CD14-positive monocyte (primary cell): ENCODE results near the gene REEP1. TPM values are rescaled to one million over a fixed set of nuclear protein-coding genes. Genes with fewer than 3 reads are reported as not detected.
A peak's percentile ranks its signal among the peaks of the same experiment; 100 is the strongest.

ENCODE experiments used
- DNase-seq, 3 donors: peaks; one replicate each; pipeline ENCODE4 v3.0.0-alpha.2; 2011 to 2022
- H2AFZ ChIP-seq: 2 replicates; pipeline ENCODE4 v1.6.0; 2012; ENCODE audit warnings: mild to moderate bottlenecking, low read depth, low read length, inconsistent platforms; ENCODE audit not compliant: insufficient read depth, poor library complexity, severe bottlenecking
- H3K27ac ChIP-seq, 2 donors: 1 replicate in 1 of 2; 2 replicates in 1 of 2; pipeline ENCODE4 v1.5.1; 2012 to 2013; ENCODE audit warnings: low read length in 2 of 2, control low read depth in 1 of 2, inconsistent platforms in 1 of 2, low read depth in 1 of 2, mild to moderate bottlenecking in 1 of 2
- H3K27me3 ChIP-seq, 2 donors: one replicate each; pipeline versions ENCODE4 v1.6.0 to v1.6.1; 2011 to 2013; ENCODE audit warnings: low read length in 2 of 2; ENCODE audit not compliant: control insufficient read depth in 2 of 2, insufficient read depth in 2 of 2
- H3K36me3 ChIP-seq, 2 donors: replicated peaks in 1 of 2; 1 replicate in 1 of 2; 2 replicates in 1 of 2; pipeline versions ENCODE4 v1.5.1 to v1.6.1; 2012 to 2013; ENCODE audit warnings: low read length in 2 of 2, control low read depth in 1 of 2, inconsistent platforms in 1 of 2, mild to moderate bottlenecking in 1 of 2; ENCODE audit not compliant: insufficient read depth in 2 of 2, control insufficient read depth in 1 of 2
- H3K4me1 ChIP-seq, 2 donors: 1 replicate in 1 of 2; 2 replicates in 1 of 2; pipeline versions ENCODE4 v1.5.1 to v1.6.1; 2012 to 2013; ENCODE audit warnings: low read length in 2 of 2, control low read depth in 1 of 2, inconsistent platforms in 1 of 2, mild to moderate bottlenecking in 1 of 2, moderate library complexity in 1 of 2; ENCODE audit not compliant: insufficient read depth in 2 of 2, control insufficient read depth in 1 of 2
- H3K4me2 ChIP-seq: replicated peaks from 2 replicates; pipeline ENCODE3; 2012; ENCODE audit warnings: low read length, moderate library complexity, mild to moderate bottlenecking; ENCODE audit not compliant: poor library complexity, severe bottlenecking; ENCODE audit errors: extremely low read depth
- H3K4me3 ChIP-seq, 3 experiments: fragments of 200-600 bp in 1 of 3; sonication (generic) in 1 of 3; replicated peaks in 1 of 3; 1 replicate in 2 of 3; 2 replicates in 1 of 3; pipeline ENCODE4 v1.5.1; 2011 to 2013; ENCODE audit warnings: low read length in 3 of 3, mild to moderate bottlenecking in 3 of 3, control low read depth in 2 of 3, low read depth in 2 of 3, inconsistent platforms in 1 of 3, moderate library complexity in 1 of 3
- H3K79me2 ChIP-seq: 2 replicates; pipeline ENCODE4 v1.6.0; 2012; ENCODE audit warnings: mild to moderate bottlenecking, control low read depth, inconsistent platforms, low read length, moderate library complexity; ENCODE audit not compliant: insufficient read depth
- H3K9ac ChIP-seq: 2 replicates; pipeline ENCODE4 v1.6.0; 2017; ENCODE audit warnings: low read length, mild to moderate bottlenecking; ENCODE audit not compliant: insufficient read depth, poor library complexity, severe bottlenecking
- H3K9me3 ChIP-seq, 2 donors: replicated peaks in 1 of 2; 1 replicate in 1 of 2; 2 replicates in 1 of 2; pipeline versions ENCODE4 v1.5.1 to v1.6.1; 2012 to 2013; ENCODE audit warnings: low read length in 2 of 2, control low read depth in 1 of 2; ENCODE audit not compliant: control insufficient read depth in 1 of 2, insufficient read depth in 1 of 2
- H4K20me1 ChIP-seq: 2 replicates; pipeline ENCODE4 v1.6.0; 2012; ENCODE audit warnings: mild to moderate bottlenecking, low read length, control low read depth, moderate library complexity; ENCODE audit not compliant: insufficient read depth
- H3K27ac Mint-ChIP-seq, 7 donors: one replicate each; pipeline ENCODE4 v1.8.0; 2020; ENCODE audit warnings: mild to moderate bottlenecking in 7 of 7, mixed read lengths in 7 of 7, moderate library complexity in 6 of 7, inconsistent platforms in 2 of 7
- H3K27me3 Mint-ChIP-seq, 3 donors: one replicate each; pipeline ENCODE4 v1.8.0; 2021 to 2022; ENCODE audit warnings: low read depth in 3 of 3, mild to moderate bottlenecking in 3 of 3, mixed read lengths in 3 of 3, moderate library complexity in 3 of 3, inconsistent platforms in 1 of 3
- H3K36me3 Mint-ChIP-seq, 2 donors: one replicate each; pipeline ENCODE4 v1.8.0; 2020; ENCODE audit warnings: mixed read lengths in 2 of 2, inconsistent platforms in 1 of 2, mild to moderate bottlenecking in 1 of 2
- H3K4me1 Mint-ChIP-seq: one replicate; pipeline ENCODE4 v1.8.0; 2020; ENCODE audit warnings: mild to moderate bottlenecking, mixed read lengths
- H3K4me3 Mint-ChIP-seq, 2 donors: one replicate each; pipeline ENCODE4 v1.8.0; 2020; ENCODE audit warnings: mild to moderate bottlenecking in 2 of 2, mixed read lengths in 2 of 2, moderate library complexity in 1 of 2
- H3K9me3 Mint-ChIP-seq, 7 donors: one replicate each; pipeline ENCODE4 v1.8.0; 2020 to 2022; ENCODE audit warnings: mixed read lengths in 7 of 7, mild to moderate bottlenecking in 6 of 7, moderate library complexity in 6 of 7, inconsistent platforms in 2 of 7
- CTCF ChIP-seq: fragments of 200-600 bp; IDR thresholded peaks from one replicate; pipeline ENCODE4 v1.8.0; 2022; ENCODE audit warnings: antibody characterized with exemption, mild to moderate bottlenecking
- WGBS: methylation state at CpG from one replicate; pipeline ENCODE4 v1.1.5; 2013; ENCODE audit warnings: missing lambda C conversion rate; ENCODE audit not compliant: insufficient coverage; 5-methylcytosine and 5-hydroxymethylcytosine counted together
- intact Hi-C, 2 donors: fragments of 100-400 bp; cut with micrococcal nuclease; formaldehyde crosslinking; loops; one replicate each; pipeline versions ENCODE4 v1.15.0 to v1.15.1; 2023
- polyA plus RNA-seq, 3 donors: library from polyadenylated mRNA; depleted of rRNA in 1 of 3; unstranded in 2 of 3; stranded (reverse) in 1 of 3; fragments of 300-500 nt in 2 of 3; fragments of >200 nt in 1 of 3; fragmentation: Illumina TruSeq in 2 of 3; gene quantifications; 1 replicate in 2 of 3; 2 replicates in 1 of 3; pipeline ENCODE4 v1.2.3, GENCODE V29; 2012 to 2021

REEP1 gene
- polyA plus RNA-seq, 3 donors, result not detected

GRCh38 chr2:86238354-86238753, 99.1 kb downstream of the REEP1 start:
- H3K9ac ChIP-seq, result no peak overlapping the region
- H3K36me3 ChIP-seq, result no peaks in the 10 kb centered on the region
- H3K27ac ChIP-seq, result no peak overlapping the region
- peak; percentile 2 to 67 (median 27) for DNase-seq
- peaks cover 13% of the 10 kb centered on the region for H3K4me1 Mint-ChIP-seq
- H4K20me1 ChIP-seq, result no peaks in the 10 kb centered on the region
- H3K9me3 Mint-ChIP-seq, result peaks cover 0 to 2% (median 0%) of the 10 kb centered on the region in 7 donors
- H3K27me3 ChIP-seq, result no peaks in the 10 kb centered on the region
- peak overlapping the region in 1 of 2 donors; percentile 17 for H3K4me3 Mint-ChIP-seq
- H3K27ac Mint-ChIP-seq, result no peak overlapping the region
- H3K79me2 ChIP-seq, result no peaks in the 10 kb centered on the region
- no peak for TF ChIP-seq CTCF
- no peak overlapping the region for H3K4me3 ChIP-seq
- no peak overlapping the region for H2AFZ ChIP-seq
- peaks cover 7 to 18% (median 12%) of the 10 kb centered on the region in 3 donors for H3K27me3 Mint-ChIP-seq
- WGBS, result 65% methylated on average over 4 of the region's 5 CpGs
- H3K9me3 ChIP-seq, result no peaks in the 10 kb centered on the region
- H3K4me2 ChIP-seq, result no peak overlapping the region
- no peaks in the 10 kb centered on the region for H3K36me3 Mint-ChIP-seq
- intact Hi-C loops, result no loop called here
- H3K4me1 ChIP-seq, result no peaks in the 10 kb centered on the region

- DNase-seq, result no peak
- Histone ChIP-seq H3K9ac (no peak overlapping the region), H2AFZ (no peak overlapping the region), H3K4me3 (no peak overlapping the region), H3K79me2 (no peaks in the 10 kb centered on the region), H3K36me3 (no peaks in the 10 kb centered on the region), H4K20me1 (no peaks in the 10 kb centered on the region), H3K4me1 (no peaks in the 10 kb centered on the region), H3K27ac (no peak overlapping the region), H3K9me3 (no peaks in the 10 kb centered on the region), H3K4me2 (no peak overlapping the region), H3K27me3 (no peaks in the 10 kb centered on the region)
- intact Hi-C loops, result no loop called here
- Mint-ChIP-seq H3K27ac (no peak overlapping the region), H3K36me3 (no peaks in the 10 kb centered on the region), H3K4me1 (peaks cover 12% of the 10 kb centered on the region), H3K4me3 (no peak overlapping the region), H3K9me3 (peaks cover 0 to 2% (median 0%) of the 10 kb centered on the region in 7 donors), H3K27me3 (peaks cover 11 to 12% (median 12%) of the 10 kb centered on the region in 3 donors)
- no CpG with 5 or more reads among the region's 5 CpGs for WGBS
- TF ChIP-seq CTCF, result no peak
Observed at GRCh38 chr2:86237172-86237571, 100.3 kb downstream of the REEP1 start.
